Measurements from ENCODE around the gene TLR8.

DNA sequence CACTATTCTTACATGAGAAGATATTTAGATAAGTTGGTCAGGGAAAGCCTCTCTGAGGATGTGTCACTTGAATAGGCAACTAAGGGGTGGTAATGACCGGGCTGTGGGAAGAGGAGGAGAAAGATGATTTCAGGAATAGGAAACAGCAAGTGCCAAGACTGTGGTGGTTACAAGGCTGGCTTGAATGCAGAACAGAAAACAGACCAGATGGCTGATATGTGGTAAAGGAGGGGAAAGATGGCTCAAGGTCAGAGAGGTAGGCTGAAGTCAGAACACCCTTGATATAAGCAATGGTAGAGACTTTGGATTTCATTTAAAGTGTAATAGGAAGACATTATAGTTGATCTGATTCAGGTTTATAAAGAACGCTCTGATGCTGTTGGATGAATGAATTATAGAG lies 24.5 kb upstream of the TLR8 start:
- TF ChIP-seq, protein P1, sequence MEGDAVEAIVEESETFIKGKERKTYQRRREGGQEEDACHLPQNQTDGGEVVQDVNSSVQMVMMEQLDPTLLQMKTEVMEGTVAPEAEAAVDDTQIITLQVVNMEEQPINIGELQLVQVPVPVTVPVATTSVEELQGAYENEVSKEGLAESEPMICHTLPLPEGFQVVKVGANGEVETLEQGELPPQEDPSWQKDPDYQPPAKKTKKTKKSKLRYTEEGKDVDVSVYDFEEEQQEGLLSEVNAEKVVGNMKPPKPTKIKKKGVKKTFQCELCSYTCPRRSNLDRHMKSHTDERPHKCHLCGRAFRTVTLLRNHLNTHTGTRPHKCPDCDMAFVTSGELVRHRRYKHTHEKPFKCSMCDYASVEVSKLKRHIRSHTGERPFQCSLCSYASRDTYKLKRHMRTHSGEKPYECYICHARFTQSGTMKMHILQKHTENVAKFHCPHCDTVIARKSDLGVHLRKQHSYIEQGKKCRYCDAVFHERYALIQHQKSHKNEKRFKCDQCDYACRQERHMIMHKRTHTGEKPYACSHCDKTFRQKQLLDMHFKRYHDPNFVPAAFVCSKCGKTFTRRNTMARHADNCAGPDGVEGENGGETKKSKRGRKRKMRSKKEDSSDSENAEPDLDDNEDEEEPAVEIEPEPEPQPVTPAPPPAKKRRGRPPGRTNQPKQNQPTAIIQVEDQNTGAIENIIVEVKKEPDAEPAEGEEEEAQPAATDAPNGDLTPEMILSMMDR (IDR thresholded peaks at IDR 0.05) = no peak
- TF ChIP-seq POLR2A (IDR thresholded peaks at IDR 0.05) = no peak
